ENCODE measurements around the gene NOG.

The NOG gene

GRCh38 chr17:56587298-56587697 lies 6.2 kb upstream of the NOG start:
- H3K4me3 ChIP-seq (ENCODE audit: low read depth, low read length), result no peak overlapping the region
- TF ChIP-seq CTCF (IDR thresholded peaks at IDR 0.05; ENCODE audit: control insufficient read depth, extremely low read depth, insufficient read depth), result no peak
- DNase-seq (ENCODE audit: low read depth), result no peak

- DNase-seq (ENCODE audit: low read depth), result no peak
- peak overlapping the region; percentile 38 for H3K4me3 ChIP-seq (ENCODE audit: low read depth, low read length)
- peak; percentile 96 for TF ChIP-seq CTCF (IDR thresholded peaks at IDR 0.05; ENCODE audit: control insufficient read depth, extremely low read depth, insufficient read depth)
Measured at GRCh38 chr17:56592487-56593085, 913 bp upstream of the NOG start.

GRCh38 chr17:56593086-56593645 lies 333 bp upstream of the NOG start:
- DNase-seq (ENCODE audit: low read depth), result no peak

GRCh38 chr17:56594320-56595107 lies 1.0 kb downstream of the NOG start:
- H3K4me3 ChIP-seq (ENCODE audit: low read depth, low read length), result peak overlapping the region; percentile 26
- DNase-seq (ENCODE audit: low read depth), result no peak
- TF ChIP-seq CTCF (IDR thresholded peaks at IDR 0.05; ENCODE audit: control insufficient read depth, extremely low read depth, insufficient read depth), result no peak

More at GRCh38 chr17:56593086-56593645, 333 bp upstream of the NOG start:
- no peak for TF ChIP-seq CTCF (IDR thresholded peaks at IDR 0.05; ENCODE audit: control insufficient read depth, extremely low read depth, insufficient read depth)
- H3K4me3 ChIP-seq (ENCODE audit: low read depth, low read length), result peak overlapping the region; percentile 38

- no peak overlapping the region for H3K4me3 ChIP-seq (ENCODE audit: low read depth, low read length)
- no peak for DNase-seq (ENCODE audit: low read depth)
- no peak for TF ChIP-seq CTCF (IDR thresholded peaks at IDR 0.05; ENCODE audit: control insufficient read depth, extremely low read depth, insufficient read depth)
Measured at GRCh38 chr17:56595108-56595418, 1.6 kb downstream of the NOG start.

GRCh38 chr17:56595831-56596690 lies 2.6 kb downstream of the NOG start:
- H3K4me3 ChIP-seq (ENCODE audit: low read depth, low read length), result no peak overlapping the region
- TF ChIP-seq CTCF (IDR thresholded peaks at IDR 0.05; ENCODE audit: control insufficient read depth, extremely low read depth, insufficient read depth), result no peak
- DNase-seq (ENCODE audit: low read depth), result no peak
